GM21528 (cell line): ENCODE measurements around the gene MAP3K1.
"Not testable (repeated sequence)": the region's sequence is repeated elsewhere in the genome, so short reads cannot be mapped to it uniquely, and the experiment has no call there.

Experiments used
- ATAC-seq: cut with Tn5 transposase; IDR thresholded peaks from one replicate; pipeline ENCODE4 v1.9.1; 2021; ENCODE audit warnings: mild to moderate bottlenecking, moderate library complexity; ENCODE audit not compliant: unreplicated experiment, low FRiP score

The MAP3K1 gene

GRCh38 chr5:56814963-56815657 is at the start of gene MAP3K1:
Gene MAP3K1 (plus strand): TSS chr5:56815549. CDS start chr5:56815574, 25 bp downstream.
- peak; percentile 62 for ATAC-seq

- ATAC-seq, result no peak
Observed at GRCh38 chr5:56766926-56767325, 48.4 kb upstream of the MAP3K1 start.

DNA sequence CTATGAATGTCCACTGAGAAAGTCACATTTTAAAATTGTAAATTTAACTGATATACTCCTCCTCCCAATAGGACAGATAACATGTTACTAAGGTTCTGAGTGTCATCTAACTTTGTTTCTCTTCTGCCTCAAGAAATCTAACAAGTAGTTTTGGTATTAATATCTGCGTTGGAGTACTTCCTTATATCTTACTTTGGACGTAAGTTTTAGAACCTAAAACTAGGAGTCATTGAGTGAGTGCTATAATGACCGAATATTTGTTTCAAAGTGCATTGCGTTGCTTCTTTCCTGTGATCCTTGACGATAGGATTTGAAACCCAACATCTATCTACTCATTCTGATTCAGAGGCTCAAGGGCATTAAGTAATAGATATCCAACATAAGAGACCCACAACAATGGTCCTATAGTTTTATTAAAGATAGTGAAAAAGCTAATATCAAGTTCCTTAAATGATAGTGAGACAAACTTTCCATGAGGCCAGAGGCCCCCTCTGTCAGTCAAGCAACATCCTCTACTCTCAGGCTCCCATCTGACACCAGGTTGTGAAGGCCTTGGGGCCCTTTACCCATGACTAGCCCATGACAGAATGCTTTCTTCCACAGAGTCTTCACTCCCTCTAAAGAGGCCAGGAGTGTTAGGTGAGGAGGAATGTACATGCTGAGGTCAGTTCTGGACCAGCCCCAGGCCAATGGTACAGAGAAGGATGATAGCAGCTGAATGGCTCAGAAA is 45.3 kb upstream of the MAP3K1 start:
- no peak for ATAC-seq

GRCh38 chr5:56772767-56773166 is 42.6 kb upstream of the MAP3K1 start:
- ATAC-seq, result no peak

- no peak for ATAC-seq
Observed at GRCh38 chr5:56774957-56775356, 40.4 kb upstream of the MAP3K1 start.

DNA sequence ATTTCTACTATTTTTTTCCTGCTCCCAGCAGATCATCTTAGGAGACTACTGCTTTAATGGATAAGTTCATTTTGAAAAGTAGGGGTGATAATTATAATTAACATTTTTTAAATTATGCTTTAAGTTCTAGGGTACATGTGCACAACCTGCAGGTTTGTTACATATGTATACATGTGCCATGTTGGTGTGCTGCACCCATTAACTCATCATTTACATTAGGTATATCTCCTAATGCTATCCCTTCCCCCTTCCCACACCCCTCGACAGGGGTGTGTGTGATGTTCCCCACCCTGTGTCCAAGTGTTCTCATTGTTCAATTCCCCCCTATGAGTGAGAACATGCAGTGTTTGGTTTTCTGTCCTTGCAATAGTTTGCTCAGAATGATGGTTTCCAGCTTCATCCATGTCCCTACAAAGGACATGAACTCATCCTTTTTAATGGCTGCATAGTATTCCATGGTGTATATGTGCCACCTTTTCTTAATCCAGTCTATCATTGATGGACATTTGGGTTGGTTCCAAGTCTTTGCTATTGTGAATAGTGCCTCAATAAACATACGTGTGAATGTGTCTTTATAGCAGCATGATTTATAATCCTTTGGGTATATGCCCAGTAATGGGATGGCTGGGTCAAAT is 39.0 kb upstream of the MAP3K1 start:
- ATAC-seq, result not testable (repeated sequence)

DNA sequence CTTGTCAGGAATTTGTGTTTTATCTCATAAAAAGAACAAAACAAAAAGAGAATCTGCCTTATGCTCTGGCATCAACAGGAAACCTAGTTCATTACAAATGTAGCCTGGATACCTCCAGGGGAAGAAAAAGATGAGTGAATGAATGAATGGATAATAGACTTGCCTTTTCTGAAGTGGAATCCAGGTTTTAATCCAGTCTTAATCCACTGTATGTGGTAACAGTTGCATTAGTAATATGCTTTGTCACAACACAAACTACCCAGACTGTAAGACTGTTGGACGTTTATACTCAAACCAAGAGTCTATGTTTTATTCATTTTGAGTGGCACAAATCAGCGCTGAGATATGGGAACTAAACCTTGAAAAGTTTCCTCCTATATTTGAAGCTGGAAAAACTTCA is 32.1 kb upstream of the MAP3K1 start:
- no peak for ATAC-seq

- no peak for ATAC-seq
Observed at GRCh38 chr5:56786346-56786745, 29.0 kb upstream of the MAP3K1 start.

GRCh38 chr5:56791396-56791795 is 24.0 kb upstream of the MAP3K1 start:
- ATAC-seq, result no peak

DNA sequence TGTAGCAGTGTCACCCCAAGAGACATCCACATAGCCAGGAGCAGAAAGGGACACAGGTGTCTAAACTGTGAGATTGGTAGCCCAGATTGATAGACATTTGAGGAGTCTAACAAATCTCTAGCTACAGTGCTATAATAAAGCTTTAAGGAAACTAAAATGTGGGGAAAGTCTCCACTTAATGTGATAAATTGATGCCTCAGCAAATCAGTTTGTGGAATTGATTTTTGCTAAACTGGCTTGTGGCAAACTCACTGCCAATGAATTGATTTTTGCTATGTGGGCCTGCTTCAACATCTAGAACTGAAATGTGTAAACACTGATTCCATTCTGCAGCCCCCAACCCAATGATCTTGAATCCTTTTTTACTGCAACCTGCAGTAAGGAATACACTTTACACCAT is 16.8 kb upstream of the MAP3K1 start:
- no peak for ATAC-seq

DNA sequence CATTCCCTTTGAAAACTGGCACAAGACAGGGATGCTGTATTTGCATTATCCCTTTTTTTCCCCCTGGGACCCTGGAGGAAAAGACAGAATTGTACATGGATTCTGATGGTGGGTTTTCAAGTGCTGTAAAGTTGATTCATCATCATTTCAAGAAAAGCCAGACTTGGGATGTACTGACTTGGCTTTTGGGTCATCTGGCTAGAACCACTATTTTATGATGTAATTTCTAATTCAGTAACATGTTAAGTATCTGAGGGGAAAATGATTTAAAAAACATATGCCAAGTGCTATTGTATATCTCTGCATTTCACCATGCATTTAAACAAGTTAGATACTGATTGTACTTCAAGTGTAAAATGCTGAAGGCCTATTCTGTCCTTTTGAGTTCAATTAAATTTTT is 15.2 kb upstream of the MAP3K1 start:
- no peak for ATAC-seq

GRCh38 chr5:56801256-56801655 is 14.1 kb upstream of the MAP3K1 start:
- ATAC-seq, result no peak

- ATAC-seq, result no peak
Observed at GRCh38 chr5:56802205-56802604, 13.1 kb upstream of the MAP3K1 start.

DNA sequence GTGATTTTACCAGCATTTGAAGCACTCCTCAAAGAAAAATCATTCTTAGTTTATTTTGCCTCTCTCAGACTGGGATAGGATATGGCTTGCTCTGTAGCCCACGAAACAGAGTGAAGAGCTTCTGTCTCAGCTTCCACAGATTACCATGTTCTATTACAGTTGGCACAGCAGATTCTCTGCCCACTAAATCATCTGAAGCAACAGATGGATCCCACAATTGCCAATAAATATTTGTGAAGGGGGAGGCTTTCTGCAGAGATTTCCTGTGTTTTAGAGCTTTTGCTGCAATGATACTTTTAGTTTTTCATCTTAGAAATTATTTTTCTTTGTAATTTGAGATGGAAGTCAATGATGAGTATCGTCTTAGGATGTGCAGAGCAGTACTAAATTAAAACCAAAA is 12.3 kb upstream of the MAP3K1 start:
- ATAC-seq, result no peak

- ATAC-seq, result no peak
Observed at GRCh38 chr5:56803894-56804293, 11.5 kb upstream of the MAP3K1 start.

DNA sequence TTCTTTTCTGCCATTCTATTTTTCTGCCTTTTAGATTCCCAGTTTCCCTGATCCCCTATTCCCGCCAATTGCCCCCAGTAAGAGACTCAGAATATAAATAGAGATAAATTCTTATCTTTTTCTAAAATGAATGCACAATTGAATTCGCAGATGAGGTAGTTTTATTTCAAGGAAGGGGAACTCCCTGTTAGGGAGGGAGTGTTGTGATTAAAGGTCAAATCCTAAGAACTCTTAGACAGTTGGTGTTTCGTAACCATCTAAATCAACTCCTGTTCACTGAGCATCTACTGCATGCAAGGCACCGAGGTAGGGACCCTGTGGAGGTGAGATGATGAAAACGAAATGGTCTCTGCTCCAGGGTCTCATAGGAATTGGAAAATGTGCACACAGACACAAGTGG is 7.7 kb upstream of the MAP3K1 start:
- no peak for ATAC-seq

GRCh38 chr5:56808211-56808610 is 7.1 kb upstream of the MAP3K1 start:
- no peak for ATAC-seq

DNA sequence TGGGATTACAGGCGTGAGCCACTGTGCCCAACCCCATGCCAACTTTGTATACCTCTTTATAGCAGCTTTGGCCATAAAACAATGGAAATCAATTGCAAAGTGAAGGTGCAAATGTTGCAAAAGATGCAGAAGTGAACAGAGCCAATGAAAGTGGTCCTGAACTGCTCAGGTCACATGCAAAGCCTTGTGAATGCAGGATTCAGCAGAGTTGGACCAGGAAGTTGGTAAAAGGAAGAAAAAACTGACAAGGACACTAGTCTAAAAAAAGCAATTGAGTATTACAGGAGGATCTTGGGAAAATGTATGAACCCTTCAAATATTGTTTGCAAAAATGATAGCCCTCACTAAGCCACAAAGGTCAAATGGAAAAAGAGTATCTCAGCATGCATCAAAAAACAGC is 4.5 kb upstream of the MAP3K1 start:
- ATAC-seq, result no peak

DNA sequence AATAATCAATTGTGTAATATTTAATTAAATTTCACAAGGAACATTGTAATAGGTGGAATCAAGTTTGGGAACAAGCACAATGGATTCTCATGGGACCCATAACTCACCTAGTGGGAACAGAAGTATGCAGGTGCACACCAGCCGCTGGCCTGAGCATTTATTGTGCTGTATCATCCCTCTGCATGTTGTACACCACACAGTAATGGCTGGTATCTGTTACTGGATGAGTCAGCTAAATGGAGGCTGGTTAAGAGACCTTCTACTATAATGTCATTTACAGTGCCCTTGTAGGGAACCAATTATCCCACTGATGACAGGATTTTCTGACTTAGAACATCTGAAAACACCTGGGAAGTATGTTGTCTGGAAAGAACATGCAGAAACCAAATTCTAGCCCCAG is 3.2 kb upstream of the MAP3K1 start:
- ATAC-seq, result no peak

DNA sequence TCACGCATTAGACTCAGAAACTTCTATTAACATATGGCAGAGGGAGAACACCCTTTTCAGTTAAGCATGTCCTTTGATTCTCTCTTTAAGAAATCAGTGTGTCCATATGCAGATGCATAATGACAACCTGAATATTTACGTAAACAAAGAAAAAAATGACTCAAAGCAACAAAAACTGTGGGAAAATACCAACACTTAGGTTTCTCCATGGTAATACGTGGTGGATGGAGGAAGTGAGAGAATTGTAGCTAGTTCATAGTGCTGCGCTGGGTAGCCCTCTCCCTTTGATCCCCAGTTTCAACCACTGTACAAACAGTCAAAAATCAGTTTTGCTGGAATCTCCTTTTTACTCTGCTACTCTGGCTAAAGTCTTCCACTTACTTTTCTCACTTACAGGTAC is 2.0 kb upstream of the MAP3K1 start:
- no peak for ATAC-seq

DNA sequence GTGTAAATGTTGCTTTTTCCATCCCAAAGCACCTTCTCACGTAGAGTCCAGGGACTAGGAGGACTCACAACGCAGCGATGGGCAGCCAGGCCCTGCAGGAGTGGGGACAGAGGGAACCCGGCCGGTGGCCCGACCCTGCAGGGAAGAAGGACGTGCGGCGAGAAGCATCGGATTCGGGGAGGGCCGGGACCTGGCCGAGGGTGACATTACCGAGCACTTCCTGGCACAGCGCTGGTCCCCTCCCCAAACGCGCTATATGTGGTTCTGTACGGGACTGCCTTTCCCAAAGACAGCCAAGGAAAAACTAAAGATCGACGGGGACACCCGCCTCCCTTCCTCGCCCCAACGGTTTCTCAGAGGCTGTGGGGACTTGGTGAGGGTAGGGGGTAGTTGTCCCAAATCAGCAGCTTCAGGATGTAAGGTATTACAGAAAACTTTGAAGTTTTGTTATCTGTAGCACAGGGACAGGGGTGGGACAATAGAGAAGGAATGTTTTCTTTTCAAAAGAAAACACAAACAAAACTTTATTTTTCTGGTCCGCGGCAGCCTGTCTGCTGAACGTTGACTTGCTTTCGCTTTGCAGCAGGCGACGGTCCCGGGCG is 887 bp upstream of the MAP3K1 start:
- no peak for ATAC-seq
